ENCODE data around the gene NPM1.

NPM1 gene

GRCh38 chr5:171437286-171437821, 49.7 kb downstream of the NPM1 start:
- DNase-seq (ENCODE audit: low spot score): no peak
- TF ChIP-seq CTCF (IDR thresholded peaks at IDR 0.05): no peak
- Histone ChIP-seq H3K4me3 (no peak overlapping the region), H3K27ac (no peak overlapping the region)

DNA sequence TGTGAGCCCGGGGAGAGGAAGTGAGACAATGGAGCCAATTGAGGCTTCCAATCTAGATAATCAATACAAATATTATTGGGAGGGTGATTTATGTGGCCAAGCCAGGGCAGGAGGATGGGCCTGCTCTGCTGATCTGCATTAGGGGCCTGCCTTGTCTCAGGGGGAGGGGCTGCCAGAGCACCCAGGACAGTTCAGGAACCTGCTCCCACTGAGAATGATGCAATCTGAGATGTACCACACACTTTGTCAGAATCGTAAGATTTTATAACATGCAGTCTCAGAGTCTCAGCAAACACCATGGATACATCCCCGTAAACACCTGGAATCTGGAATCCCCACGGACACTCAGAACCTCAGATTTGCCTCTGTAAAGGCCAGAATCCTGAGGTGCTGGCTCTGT, 51.1 kb downstream of the NPM1 start:
- H3K27ac ChIP-seq: no peak overlapping the region
- no peak for DNase-seq (ENCODE audit: low spot score)
- no peak overlapping the region for H3K4me3 ChIP-seq
- TF ChIP-seq CTCF (IDR thresholded peaks at IDR 0.05): no peak

GRCh38 chr5:171441246-171441791, 53.7 kb downstream of the NPM1 start:
- no peak for TF ChIP-seq CTCF (IDR thresholded peaks at IDR 0.05)
- DNase-seq (ENCODE audit: low spot score): no peak
- no peak overlapping the region for H3K27ac ChIP-seq
- no peak overlapping the region for H3K4me3 ChIP-seq

GRCh38 chr5:171442287-171443042, 54.8 kb downstream of the NPM1 start:
- no peak for TF ChIP-seq CTCF (IDR thresholded peaks at IDR 0.05)
- Histone ChIP-seq H3K27ac (no peak overlapping the region), H3K4me3 (no peak overlapping the region)
- no peak for DNase-seq (ENCODE audit: low spot score)

DNA sequence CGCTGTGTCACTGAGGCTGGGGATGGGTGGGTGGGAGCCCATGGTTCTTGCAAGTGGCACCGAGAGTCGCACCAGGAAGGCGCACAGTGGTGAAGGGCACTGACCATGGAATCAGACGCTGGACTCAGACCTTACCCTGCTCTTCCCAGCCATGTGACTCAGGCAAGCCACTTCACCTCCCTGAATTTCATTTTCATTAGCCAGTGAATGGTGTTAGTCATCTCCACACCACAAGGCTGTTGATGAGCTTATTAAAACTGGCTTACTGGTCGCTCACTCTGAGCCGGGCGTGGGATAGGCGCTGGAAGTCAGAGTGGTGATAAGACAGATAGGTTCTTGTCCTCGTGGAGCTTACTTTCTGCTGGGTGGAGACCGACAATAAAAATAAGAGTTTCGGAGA, 56.9 kb downstream of the NPM1 start:
- no peak overlapping the region for H3K27ac ChIP-seq
- no peak for DNase-seq (ENCODE audit: low spot score)
- TF ChIP-seq CTCF (IDR thresholded peaks at IDR 0.05): no peak
- no peak overlapping the region for H3K4me3 ChIP-seq

DNA sequence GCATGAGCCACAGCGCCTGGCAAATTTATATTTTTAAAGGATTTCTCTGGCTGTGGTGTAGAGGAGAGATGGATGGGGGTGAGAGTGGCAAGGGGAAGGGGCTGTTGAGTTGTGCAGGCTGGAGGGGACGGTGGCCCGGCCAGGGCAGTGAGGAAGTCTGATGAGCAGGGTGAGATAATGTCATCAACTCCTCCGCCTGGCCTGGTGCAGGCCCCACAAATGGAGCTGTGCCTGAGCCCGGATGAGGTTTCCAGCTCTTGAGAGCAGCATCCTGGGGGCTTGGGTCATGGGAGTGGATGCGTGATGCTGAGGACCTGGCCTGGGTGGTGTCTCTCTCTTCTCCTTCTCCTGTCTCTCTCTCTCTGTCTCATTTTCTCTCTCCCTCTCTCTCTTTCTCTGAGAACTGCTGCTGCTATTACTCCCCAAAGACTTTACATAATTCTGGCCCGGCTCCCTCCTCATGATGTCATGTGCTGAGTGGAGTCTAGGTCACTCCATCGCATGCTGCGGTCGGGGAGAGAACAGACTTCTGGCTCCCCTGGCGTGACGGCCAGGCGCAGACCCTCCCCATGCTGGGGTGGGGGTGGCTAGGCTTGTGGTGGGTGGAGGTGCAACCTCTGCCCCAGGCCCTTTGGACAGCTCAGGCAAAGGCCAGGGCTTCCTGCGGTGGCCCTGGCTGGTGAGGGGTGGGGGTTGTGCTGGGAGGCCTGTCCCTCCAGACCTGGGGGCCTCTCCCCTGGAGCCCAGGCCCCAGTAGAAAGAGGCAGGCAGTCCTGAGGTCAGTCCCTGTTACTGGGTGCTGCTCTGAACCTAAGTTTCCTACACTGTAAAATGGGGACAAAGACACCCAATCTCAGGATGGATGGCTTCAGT, 58.2 kb downstream of the NPM1 start:
- DNase-seq (ENCODE audit: low spot score): no peak
- peak overlapping the region in 1 of 2 donors; percentile 5 for H3K27ac ChIP-seq
- TF ChIP-seq CTCF (IDR thresholded peaks at IDR 0.05): no peak
- no peak overlapping the region for H3K4me3 ChIP-seq
